H1 (cell line): ENCODE data around the gene ENTPD6. TPM values are rescaled to one million over a fixed set of nuclear protein-coding genes. Genes with fewer than 3 reads are reported as not detected.

Source experiments
- CTCF ChIA-PET: fragments of 300-600 bp; sonication (Branson Sonifier 250); formaldehyde crosslinking; loops from one replicate; lab custom pipeline; 2021; ENCODE audit not compliant: partially characterized antibody; lab: Charles Lee
- POLR2A ChIA-PET: fragments of 300-600 bp; sonication (Branson Sonifier 250); formaldehyde crosslinking; loops from one replicate; lab custom pipeline; 2021; ENCODE audit warnings: inconsistent platforms; ENCODE audit not compliant: partially characterized antibody; lab: Charles Lee
- DNase-seq, 2 experiments: peaks; one replicate each; pipeline versions ENCODE4 v3.0.0 to v3.0.0-alpha.2; 2010 to 2022; ENCODE audit warnings: low spot score in 2 of 2, low read depth in 1 of 2, mixed read lengths in 1 of 2
- FAIRE-seq: peaks from 2 replicates; lab custom pipeline; 2011; peaks lifted over from hg19 to GRCh38; lab: Jason Lieb, UNC
- H2AFZ ChIP-seq: 2 replicates; pipeline ENCODE4 v1.8.1; 2012; ENCODE audit warnings: low read length, inconsistent platforms
- H2AK5ac ChIP-seq: 2 replicates; pipeline ENCODE4 v1.6.1; 2013; ENCODE audit warnings: low read depth, low read length
- H2BK120ac ChIP-seq: replicated peaks from 2 replicates; pipeline ENCODE3; 2013; ENCODE audit warnings: low read depth, low read length, inconsistent platforms
- H2BK12ac ChIP-seq: 2 replicates; pipeline ENCODE4 v1.6.1; 2013; ENCODE audit warnings: low read depth, low read length
- H2BK15ac ChIP-seq: 2 replicates; pipeline ENCODE4 v1.6.1; 2013; ENCODE audit warnings: low read length
- H2BK20ac ChIP-seq: 2 replicates; pipeline ENCODE4 v1.6.1; 2013; ENCODE audit warnings: low read length
- H2BK5ac ChIP-seq: 2 replicates; pipeline ENCODE4 v1.6.1; 2013; ENCODE audit warnings: low read depth, low read length
- H3K14ac ChIP-seq: 2 replicates; pipeline ENCODE4 v1.6.1; 2013; ENCODE audit warnings: inconsistent platforms; ENCODE audit not compliant: insufficient read length
- H3K18ac ChIP-seq: 2 replicates; pipeline ENCODE4 v1.6.1; 2013; ENCODE audit warnings: low read length; ENCODE audit errors: extremely low read depth
- H3K23ac ChIP-seq: 2 replicates; pipeline ENCODE4 v1.6.1; 2013; ENCODE audit warnings: inconsistent platforms; ENCODE audit not compliant: insufficient read length
- H3K23me2 ChIP-seq: 2 replicates; pipeline ENCODE4 v1.6.1; 2013; ENCODE audit warnings: low read depth, low read length
- H3K27ac ChIP-seq: 2 replicates; pipeline ENCODE4 v1.6.1; 2011; ENCODE audit warnings: low read depth, low read length, inconsistent platforms
- H3K27me3 ChIP-seq, 4 experiments: replicated peaks in 1 of 4; 1 replicate in 1 of 4; 2 replicates in 3 of 4; pipeline versions ENCODE4 v1.6.1 to v1.8.1; 2011 to 2013; ENCODE audit warnings: low read length in 3 of 4, mild to moderate bottlenecking in 3 of 4, inconsistent platforms in 2 of 4, mixed read lengths in 2 of 4, moderate library complexity in 1 of 4; ENCODE audit not compliant: control insufficient read depth in 3 of 4, insufficient read depth in 3 of 4; ENCODE audit errors: extremely low read depth in 1 of 4
- H3K36me3 ChIP-seq, 4 experiments: 2 replicates each; pipeline versions ENCODE4 v1.6.1 to v1.8.1; 2011 to 2013; ENCODE audit warnings: mild to moderate bottlenecking in 4 of 4, low read length in 3 of 4, moderate library complexity in 2 of 4, control low read depth in 1 of 4, inconsistent platforms in 1 of 4; ENCODE audit not compliant: insufficient read depth in 4 of 4, control insufficient read depth in 2 of 4
- H3K4ac ChIP-seq: replicated peaks from 2 replicates; pipeline ENCODE3; 2013; ENCODE audit warnings: low read length, low read depth, mixed read lengths, inconsistent platforms; ENCODE audit not compliant: insufficient read length
- H3K4me1 ChIP-seq, 4 experiments: replicated peaks in 1 of 4; 1 replicate in 1 of 4; 2 replicates in 3 of 4; pipeline versions ENCODE4 v1.6.1 to v1.8.1; 2011 to 2013; ENCODE audit warnings: low read length in 3 of 4, inconsistent platforms in 2 of 4, mixed read lengths in 1 of 4; ENCODE audit not compliant: insufficient read depth in 4 of 4, control insufficient read depth in 3 of 4
- H3K4me2 ChIP-seq, 2 experiments: 2 replicates each; pipeline versions ENCODE4 v1.6.1 to v1.8.1; 2011 to 2013; ENCODE audit warnings: low read depth in 2 of 2, low read length in 2 of 2, control low read depth in 1 of 2, inconsistent platforms in 1 of 2, mild to moderate bottlenecking in 1 of 2; ENCODE audit not compliant: insufficient read depth in 1 of 2
- H3K4me3 ChIP-seq, 4 experiments: fragments of 200-600, 300-600 bp in 1 of 4; sonication (generic), shearing (Covaris generic), sonication (Bioruptor Twin) in 1 of 4; 2 replicates each; pipeline versions ENCODE4 v1.5.1 to v1.8.1; 2011 to 2016; ENCODE audit warnings: low read length in 4 of 4, low read depth in 3 of 4, control low read depth in 2 of 4, inconsistent platforms in 2 of 4, mild to moderate bottlenecking in 2 of 4, mixed read lengths in 1 of 4, moderate library complexity in 1 of 4; ENCODE audit not compliant: insufficient read depth in 2 of 4; ENCODE audit errors: extremely low read depth in 1 of 4
- H3K56ac ChIP-seq: replicated peaks from 2 replicates; pipeline ENCODE3; 2013; ENCODE audit warnings: low read depth, mild to moderate bottlenecking, mixed read lengths, low read length, inconsistent platforms; ENCODE audit not compliant: insufficient read length
- H3K79me1 ChIP-seq: 2 replicates; pipeline ENCODE4 v1.6.1; 2013; ENCODE audit warnings: low read depth, low read length, control low read depth
- H3K79me2 ChIP-seq, 2 experiments: 2 replicates each; pipeline versions ENCODE4 v1.6.1 to v1.8.1; 2012 to 2013; ENCODE audit warnings: low read length in 2 of 2, mild to moderate bottlenecking in 2 of 2, inconsistent platforms in 1 of 2; ENCODE audit not compliant: insufficient read depth in 2 of 2, control insufficient read depth in 1 of 2
- H3K9ac ChIP-seq, 4 experiments: replicated peaks in 1 of 4; 1 replicate in 1 of 4; 2 replicates in 3 of 4; pipeline versions ENCODE4 v1.6.1 to v1.8.1; 2011 to 2013; ENCODE audit warnings: low read depth in 3 of 4, low read length in 3 of 4, control low read depth in 2 of 4, mild to moderate bottlenecking in 2 of 4, moderate library complexity in 2 of 4, inconsistent platforms in 1 of 4; ENCODE audit errors: extremely low read depth in 1 of 4
- H3K9me3 ChIP-seq, 2 experiments: 2 replicates each; pipeline versions ENCODE4 v1.6.1 to v1.8.1; 2012 to 2013; ENCODE audit warnings: mild to moderate bottlenecking in 2 of 2, moderate library complexity in 2 of 2, control low read depth in 1 of 2, inconsistent platforms in 1 of 2, low read depth in 1 of 2, low read length in 1 of 2, mixed read lengths in 1 of 2; ENCODE audit not compliant: insufficient read depth in 2 of 2
- H4K20me1 ChIP-seq, 2 experiments: replicated peaks in 1 of 2; 2 replicates each; pipeline versions ENCODE3 to v1.8.1; 2011 to 2013; ENCODE audit warnings: inconsistent platforms in 2 of 2, low read length in 2 of 2, mild to moderate bottlenecking in 1 of 2; ENCODE audit not compliant: insufficient read depth in 2 of 2, control insufficient read depth in 1 of 2
- H4K5ac ChIP-seq: 2 replicates; pipeline ENCODE4 v1.6.1; 2013; ENCODE audit warnings: low read length, low read depth, mixed read lengths, inconsistent platforms; ENCODE audit not compliant: insufficient read length
- H4K8ac ChIP-seq: 2 replicates; pipeline ENCODE4 v1.8.0; 2013; ENCODE audit warnings: mild to moderate bottlenecking, moderate library complexity, low read length, inconsistent platforms; ENCODE audit not compliant: insufficient read depth; ENCODE audit errors: extremely low read depth
- H4K91ac ChIP-seq: replicated peaks from 2 replicates; pipeline ENCODE3; 2013; ENCODE audit warnings: low read length, mixed read lengths, inconsistent platforms; ENCODE audit not compliant: insufficient read length
- CBX8 ChIP-seq: fragments of 300-800, 300-1000 bp; sonication (generic); IDR thresholded peaks from 2 replicates; pipeline ENCODE4 v1.7.1; 2016; ENCODE audit warnings: low read depth, low read length, borderline replicate concordance
- CEBPB ChIP-seq: IDR thresholded peaks from 2 replicates; pipeline ENCODE4 v1.6.1; 2012; ENCODE audit warnings: low read depth, low read length
- CTCF ChIP-seq, 3 experiments: IDR thresholded peaks; 1 replicate in 2 of 3; 2 replicates in 1 of 3; pipeline versions ENCODE4 v1.5.1 to v1.6.1; 2011; ENCODE audit warnings: low read length in 3 of 3, mild to moderate bottlenecking in 3 of 3, inconsistent platforms in 2 of 3, low read depth in 1 of 3, moderate library complexity in 1 of 3; ENCODE audit not compliant: insufficient read depth in 1 of 3; ENCODE audit errors: control extremely low read depth in 1 of 3
- FOSL1 ChIP-seq: IDR thresholded peaks from 2 replicates; pipeline ENCODE4 v1.6.1; 2011; ENCODE audit warnings: mild to moderate bottlenecking, low read depth, low read length, moderate library complexity; ENCODE audit not compliant: insufficient read depth
- HDAC6 ChIP-seq: IDR thresholded peaks from one replicate; pipeline ENCODE4 v1.7.1; 2012; ENCODE audit warnings: low read depth, mild to moderate bottlenecking, inconsistent platforms, low read length, moderate library complexity
- JUN ChIP-seq: IDR thresholded peaks from 2 replicates; pipeline ENCODE4 v1.6.1; 2011; ENCODE audit warnings: low read depth, mild to moderate bottlenecking, improper control_type of control experiment, low read length
- KDM1A ChIP-seq: fragments of 200-600, 300-600 bp; sonication (generic); IDR thresholded peaks from 2 replicates; pipeline ENCODE4 v1.7.1; 2016; ENCODE audit warnings: mild to moderate bottlenecking, low read length, borderline replicate concordance
- POU5F1 ChIP-seq: IDR thresholded peaks from 2 replicates; pipeline ENCODE4 v1.6.1; 2011; ENCODE audit warnings: low read depth, mild to moderate bottlenecking, low read length, moderate library complexity
- RFX5 ChIP-seq: IDR thresholded peaks from 2 replicates; pipeline ENCODE4 v1.6.1; 2011; ENCODE audit warnings: low read depth, low read length, improper control_type of control experiment, borderline replicate concordance
- SIX5 ChIP-seq: IDR thresholded peaks from 2 replicates; pipeline ENCODE4 v1.6.1; 2011; ENCODE audit warnings: mild to moderate bottlenecking, low read depth, low read length
- SP2 ChIP-seq: IDR thresholded peaks from 2 replicates; pipeline ENCODE4 v1.6.1; 2012; ENCODE audit warnings: mild to moderate bottlenecking, low read length, inconsistent platforms
- TAF7 ChIP-seq: optimal IDR thresholded peaks from 2 replicates; pipeline ENCODE3; 2011; ENCODE audit warnings: low read depth, mild to moderate bottlenecking, inconsistent platforms, low read length, moderate library complexity, borderline replicate concordance
- TCF12 ChIP-seq: IDR thresholded peaks from 2 replicates; pipeline ENCODE4 v1.6.1; 2011; ENCODE audit warnings: low read depth, mild to moderate bottlenecking, low read length
- WGBS, 2 experiments: shearing (Covaris generic) in 1 of 2; methylation state at CpG; one replicate each; pipeline versions ENCODE4 v1.1.6 to v1.1.7; 2013 to 2015; ENCODE audit warnings: low lambda C conversion rate in 2 of 2, mixed read lengths in 2 of 2, inconsistent platforms in 1 of 2, low coverage in 1 of 2, missing lambda C conversion rate in 1 of 2; ENCODE audit not compliant: insufficient replicate concordance in 2 of 2, insufficient coverage in 1 of 2, insufficient read length in 1 of 2; ENCODE audit errors: extremely low coverage in 1 of 2, missing lambda C conversion rate in 1 of 2; 5-methylcytosine and 5-hydroxymethylcytosine counted together
- polyA plus RNA-seq, 7 experiments: library from polyadenylated mRNA; depleted of rRNA in 3 of 7; stranded (reverse) in 5 of 7; unstranded in 2 of 7; fragments of >200 nt in 5 of 7; fragments of 200-250 nt in 2 of 7; gene quantifications; 1 replicate in 5 of 7; 2 replicates in 1 of 7; 4 replicates in 1 of 7; pipeline versions ENCODE4 v1.2.1 to v1.2.3, GENCODE V29; 2011 to 2013; ENCODE audit warnings: missing spikeins in 2 of 7, mixed read lengths in 2 of 7
- total RNA-seq: library from RNA; stranded (reverse); fragmentation: NEBNext Ultra II Directional; extraction: Animal tissue kit (Norgen Biotek cat#: 25700); gene quantifications from 2 replicates; pipeline ENCODE4 v1.2.1, GENCODE V29; 2021

Gene ENTPD6
- total and polyA plus RNA-seq, 2 of the 8 experiments (the other 6 are each of a cell fraction or from before 2014, with no cell fraction given), result 47.8 to 57.3 TPM

GRCh38 chr20:25209400-25209799, 13.9 kb downstream of the ENTPD6 start:
- 0 out of 2 replicates have a peak, but pooled peaks cover 2% of the 10 kb centered on the region for H3K23me2 ChIP-seq
- FAIRE-seq (no peak), DNase-seq (no peak)
- ChIA-PET POLR2A (no interaction called here), CTCF (no interaction called here)
- peaks cover 0 to 3% (median 0%) of the 10 kb centered on the region in 4 experiments; a peak in 1 of 8 replicates for H3K36me3 ChIP-seq
- no peak overlapping the region for H2BK5ac ChIP-seq
- no peak overlapping the region for H3K27ac ChIP-seq
- no peak overlapping the region for H2BK20ac ChIP-seq
- H2BK12ac ChIP-seq, result no peak overlapping the region
- H3K79me1 ChIP-seq, result peaks cover 10% of the 10 kb centered on the region
- no peak overlapping the region for H3K56ac ChIP-seq
- no peak overlapping the region for H4K5ac ChIP-seq
- no peak overlapping the region for H3K4ac ChIP-seq
- no peak overlapping the region for H3K4me3 ChIP-seq
- no peak overlapping the region for H3K9ac ChIP-seq
- H2BK120ac ChIP-seq, result no peak overlapping the region
- no peak overlapping the region for H4K8ac ChIP-seq
- H3K79me2 ChIP-seq, result peaks cover 0 to 4% of the 10 kb centered on the region in 2 experiments; a peak in 1 of 4 replicates
- H3K27me3 ChIP-seq, result no peaks in the 10 kb centered on the region
- H3K4me2 ChIP-seq, result no peak overlapping the region
- no peak overlapping the region for H4K91ac ChIP-seq
- H3K14ac ChIP-seq, result no peak overlapping the region
- H2BK15ac ChIP-seq, result no peak overlapping the region
- no peak overlapping the region for H3K18ac ChIP-seq
- H2AK5ac ChIP-seq, result no peak overlapping the region
- WGBS, 2 experiments, result 95% methylated on average over 1 of the region's 1 CpG; no CpG with 5 or more reads in 1 of the 2 experiments
- no peak overlapping the region for H2AFZ ChIP-seq
- no peaks in the 10 kb centered on the region for H3K9me3 ChIP-seq
- peaks cover 0 to 2% of the 10 kb centered on the region in 2 experiments for H4K20me1 ChIP-seq
- peaks cover 7 to 13% (median 11%) of the 10 kb centered on the region in 4 experiments for H3K4me1 ChIP-seq
- no peak overlapping the region for H3K23ac ChIP-seq
- TF ChIP-seq CBX8, result no peak
- TF ChIP-seq TAF7, result no peak
- TF ChIP-seq RFX5, result no peak
- TF ChIP-seq CTCF (IDR thresholded peaks at IDR 0.05; ENCODE audit: control extremely low read depth in 1 of 3, insufficient read depth in 1 of 3, low read depth in 1 of 3, low read length in 3 of 3), result no peak
- no peak for TF ChIP-seq SIX5
- TF ChIP-seq FOSL1, result no peak
- no peak for TF ChIP-seq POU5F1
- no peak for TF ChIP-seq SP2
- TF ChIP-seq CEBPB, result no peak
- no peak for TF ChIP-seq HDAC6
- no peak for TF ChIP-seq JUN
- TF ChIP-seq KDM1A, result no peak
- no peak for TF ChIP-seq TCF12
